Femur (tissue), 1 donor: ENCODE data around the gene CEP63.
A peak's percentile ranks its signal among the peaks of the same experiment; 100 is the strongest.

Source experiments
- DNase-seq: peaks from one replicate; pipeline ENCODE4 v3.0.0-alpha.2; 2017

CEP63 gene

GRCh38 chr3:134610432-134611385 is 124.9 kb downstream of the CEP63 start:
- no peak for DNase-seq

GRCh38 chr3:134611516-134611915 is 125.7 kb downstream of the CEP63 start:
- DNase-seq, result no peak

GRCh38 chr3:134613006-134613520 is 127.2 kb downstream of the CEP63 start:
- no peak for DNase-seq

GRCh38 chr3:134614955-134615354 is 129.1 kb downstream of the CEP63 start:
- no peak for DNase-seq

- no peak for DNase-seq
These were observed 129.9 kb downstream of the CEP63 start for GRCh38 chr3:134615743-134616142.

- no peak for DNase-seq
These were observed 132.0 kb downstream of the CEP63 start for GRCh38 chr3:134617608-134618477.

GRCh38 chr3:134618478-134619300 is 132.8 kb downstream of the CEP63 start:
- no peak for DNase-seq

- no peak for DNase-seq
These were observed 133.4 kb downstream of the CEP63 start for GRCh38 chr3:134619301-134619615.

GRCh38 chr3:134619884-134620445 is 134.1 kb downstream of the CEP63 start:
- no peak for DNase-seq

- DNase-seq, result peak; percentile 8
These were observed 134.7 kb downstream of the CEP63 start for GRCh38 chr3:134620476-134621115.

- no peak for DNase-seq
These were observed 136.0 kb downstream of the CEP63 start for GRCh38 chr3:134621854-134622253.

GRCh38 chr3:134622806-134623365 is 137.0 kb downstream of the CEP63 start:
- DNase-seq, result peak; percentile 7

- DNase-seq, result no peak
These were observed 137.9 kb downstream of the CEP63 start for GRCh38 chr3:134623615-134624245.
